ENCODE results near the gene PNPLA8. TPM values are rescaled to one million over a fixed set of nuclear protein-coding genes. Genes with fewer than 3 reads are reported as not detected.

Gene PNPLA8
- total RNA-seq, 1 donor from 2014 or later = 29.5 TPM

DNA sequence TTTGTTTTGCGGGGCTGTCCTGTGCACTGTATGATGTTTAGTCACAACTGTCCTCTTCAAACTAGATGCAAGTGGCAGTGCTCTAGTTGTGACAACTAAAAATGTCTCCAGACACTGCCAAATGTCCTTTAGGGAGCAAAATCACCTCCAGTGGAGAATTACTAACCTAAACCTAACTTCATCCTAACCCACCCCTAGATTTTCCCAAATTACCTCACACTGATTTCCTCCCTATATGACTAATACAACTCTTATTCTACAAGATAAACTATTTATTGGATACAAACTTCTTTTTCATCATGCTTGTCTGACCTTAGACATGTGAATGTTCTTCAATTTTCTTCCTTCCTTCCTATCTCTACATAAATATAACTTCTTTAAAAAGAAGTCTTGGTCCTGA, 26.4 kb downstream of the PNPLA8 start:
- Mint-ChIP-seq H3K4me3 (ENCODE audit: unreplicated experiment) (no peak overlapping the region), H3K27me3 (ENCODE audit: unreplicated experiment) (no peaks in the 10 kb centered on the region), H3K36me3 (ENCODE audit: unreplicated experiment) (peaks cover 24% of the 10 kb centered on the region), H3K27ac (ENCODE audit: unreplicated experiment) (no peak overlapping the region), H3K9me3 (ENCODE audit: unreplicated experiment) (no peaks in the 10 kb centered on the region), H3K4me1 (ENCODE audit: unreplicated experiment) (peaks cover 10% of the 10 kb centered on the region)
- no peak for DNase-seq (ENCODE audit: extremely low spot score, unreplicated experiment)
- TF ChIP-seq, protein P1, sequence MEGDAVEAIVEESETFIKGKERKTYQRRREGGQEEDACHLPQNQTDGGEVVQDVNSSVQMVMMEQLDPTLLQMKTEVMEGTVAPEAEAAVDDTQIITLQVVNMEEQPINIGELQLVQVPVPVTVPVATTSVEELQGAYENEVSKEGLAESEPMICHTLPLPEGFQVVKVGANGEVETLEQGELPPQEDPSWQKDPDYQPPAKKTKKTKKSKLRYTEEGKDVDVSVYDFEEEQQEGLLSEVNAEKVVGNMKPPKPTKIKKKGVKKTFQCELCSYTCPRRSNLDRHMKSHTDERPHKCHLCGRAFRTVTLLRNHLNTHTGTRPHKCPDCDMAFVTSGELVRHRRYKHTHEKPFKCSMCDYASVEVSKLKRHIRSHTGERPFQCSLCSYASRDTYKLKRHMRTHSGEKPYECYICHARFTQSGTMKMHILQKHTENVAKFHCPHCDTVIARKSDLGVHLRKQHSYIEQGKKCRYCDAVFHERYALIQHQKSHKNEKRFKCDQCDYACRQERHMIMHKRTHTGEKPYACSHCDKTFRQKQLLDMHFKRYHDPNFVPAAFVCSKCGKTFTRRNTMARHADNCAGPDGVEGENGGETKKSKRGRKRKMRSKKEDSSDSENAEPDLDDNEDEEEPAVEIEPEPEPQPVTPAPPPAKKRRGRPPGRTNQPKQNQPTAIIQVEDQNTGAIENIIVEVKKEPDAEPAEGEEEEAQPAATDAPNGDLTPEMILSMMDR (IDR thresholded peaks at IDR 0.05) = no peak

DNA sequence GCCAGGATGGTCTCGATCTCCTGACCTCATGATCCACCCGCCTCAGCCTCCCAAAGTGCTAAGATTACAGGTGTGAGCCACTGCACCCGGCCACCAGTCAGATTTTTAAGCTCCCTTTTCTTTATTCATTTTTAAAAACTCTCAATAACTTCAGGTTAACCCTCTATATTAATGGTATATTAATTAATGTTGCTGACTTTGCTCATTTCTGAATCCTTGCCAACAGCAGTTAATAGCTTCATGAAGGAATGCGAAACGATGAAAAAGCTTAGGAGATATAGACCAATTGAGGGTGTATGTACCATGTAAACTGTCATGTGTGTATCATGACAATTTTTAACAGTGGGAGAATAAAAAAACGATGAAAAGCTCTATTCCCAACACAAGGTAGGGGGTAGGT, 27.5 kb downstream of the PNPLA8 start:
- peaks cover 5% of the 10 kb centered on the region for H3K4me1 Mint-ChIP-seq (ENCODE audit: unreplicated experiment)
- no peaks in the 10 kb centered on the region for H3K27me3 Mint-ChIP-seq (ENCODE audit: unreplicated experiment)
- DNase-seq (ENCODE audit: extremely low spot score, unreplicated experiment) = no peak
- no peak overlapping the region for H3K27ac Mint-ChIP-seq (ENCODE audit: unreplicated experiment)
- TF ChIP-seq, protein P1 (IDR thresholded peaks at IDR 0.05) = no peak
- no peak overlapping the region for H3K4me3 Mint-ChIP-seq (ENCODE audit: unreplicated experiment)
- H3K9me3 Mint-ChIP-seq (ENCODE audit: unreplicated experiment) = no peaks in the 10 kb centered on the region
- peaks cover 27% of the 10 kb centered on the region for H3K36me3 Mint-ChIP-seq (ENCODE audit: unreplicated experiment)

DNA sequence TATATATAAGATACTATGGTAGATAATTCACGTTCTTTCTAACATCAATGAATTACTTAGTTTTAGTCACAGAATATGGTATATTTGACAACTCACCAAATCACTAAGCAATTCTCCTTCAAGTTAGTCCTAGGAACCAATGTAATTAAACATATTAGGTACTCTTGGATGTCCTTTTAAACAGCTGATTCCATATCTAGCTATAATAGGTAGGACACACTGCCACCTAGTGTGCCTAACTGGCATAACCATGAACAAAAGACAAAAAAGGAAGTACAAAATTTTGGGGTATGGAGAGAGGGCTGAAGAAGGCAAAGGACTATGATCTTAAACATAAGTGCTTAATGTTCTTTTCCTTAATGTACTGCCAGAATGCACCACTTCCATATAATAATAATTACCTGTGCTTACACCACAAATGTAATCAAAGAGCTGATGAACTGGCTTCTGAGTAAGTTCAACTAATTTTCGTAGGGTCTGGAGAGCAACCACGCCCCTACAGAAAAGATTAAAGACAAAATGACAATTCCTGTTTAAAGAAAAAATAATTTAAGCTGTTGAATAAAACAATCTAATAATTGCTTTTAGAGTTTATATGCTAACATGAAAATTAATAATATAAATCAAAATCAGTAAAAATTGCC, 28.7 kb downstream of the PNPLA8 start:
- Mint-ChIP-seq H3K27me3 (ENCODE audit: unreplicated experiment) (no peaks in the 10 kb centered on the region), H3K36me3 (ENCODE audit: unreplicated experiment) (peaks cover 27% of the 10 kb centered on the region), H3K9me3 (ENCODE audit: unreplicated experiment) (no peaks in the 10 kb centered on the region), H3K4me3 (ENCODE audit: unreplicated experiment) (no peak overlapping the region), H3K27ac (ENCODE audit: unreplicated experiment) (no peak overlapping the region), H3K4me1 (ENCODE audit: unreplicated experiment) (no peaks in the 10 kb centered on the region)
- DNase-seq (ENCODE audit: extremely low spot score, unreplicated experiment) = no peak
- TF ChIP-seq, protein P1 (IDR thresholded peaks at IDR 0.05) = peak; percentile 88

DNA sequence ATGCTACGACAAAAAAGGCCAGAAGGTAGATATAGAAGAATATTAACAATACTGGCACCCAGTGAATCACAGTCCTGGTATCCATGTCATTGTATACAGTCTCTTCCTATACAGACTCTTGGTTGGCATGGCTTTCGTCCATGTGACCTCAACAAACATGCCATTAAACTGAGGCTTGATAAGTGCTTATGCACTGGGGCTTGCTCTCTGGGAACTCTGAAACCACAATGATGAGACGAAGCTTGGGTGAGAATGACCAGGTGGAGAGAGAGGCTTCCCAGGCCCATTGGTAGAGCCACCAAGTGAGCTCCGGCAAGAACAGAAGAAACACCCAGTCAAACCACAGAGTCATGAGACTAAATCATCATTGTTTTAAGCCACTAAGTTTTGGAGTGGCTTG, 33.2 kb downstream of the PNPLA8 start:
- no peak for DNase-seq (ENCODE audit: extremely low spot score, unreplicated experiment)
- Mint-ChIP-seq H3K4me1 (ENCODE audit: unreplicated experiment) (no peaks in the 10 kb centered on the region), H3K9me3 (ENCODE audit: unreplicated experiment) (no peaks in the 10 kb centered on the region), H3K4me3 (ENCODE audit: unreplicated experiment) (no peak overlapping the region), H3K27ac (ENCODE audit: unreplicated experiment) (no peak overlapping the region), H3K27me3 (ENCODE audit: unreplicated experiment) (no peaks in the 10 kb centered on the region), H3K36me3 (ENCODE audit: unreplicated experiment) (peaks cover 19% of the 10 kb centered on the region)
- TF ChIP-seq, protein P1 (IDR thresholded peaks at IDR 0.05) = no peak

DNA sequence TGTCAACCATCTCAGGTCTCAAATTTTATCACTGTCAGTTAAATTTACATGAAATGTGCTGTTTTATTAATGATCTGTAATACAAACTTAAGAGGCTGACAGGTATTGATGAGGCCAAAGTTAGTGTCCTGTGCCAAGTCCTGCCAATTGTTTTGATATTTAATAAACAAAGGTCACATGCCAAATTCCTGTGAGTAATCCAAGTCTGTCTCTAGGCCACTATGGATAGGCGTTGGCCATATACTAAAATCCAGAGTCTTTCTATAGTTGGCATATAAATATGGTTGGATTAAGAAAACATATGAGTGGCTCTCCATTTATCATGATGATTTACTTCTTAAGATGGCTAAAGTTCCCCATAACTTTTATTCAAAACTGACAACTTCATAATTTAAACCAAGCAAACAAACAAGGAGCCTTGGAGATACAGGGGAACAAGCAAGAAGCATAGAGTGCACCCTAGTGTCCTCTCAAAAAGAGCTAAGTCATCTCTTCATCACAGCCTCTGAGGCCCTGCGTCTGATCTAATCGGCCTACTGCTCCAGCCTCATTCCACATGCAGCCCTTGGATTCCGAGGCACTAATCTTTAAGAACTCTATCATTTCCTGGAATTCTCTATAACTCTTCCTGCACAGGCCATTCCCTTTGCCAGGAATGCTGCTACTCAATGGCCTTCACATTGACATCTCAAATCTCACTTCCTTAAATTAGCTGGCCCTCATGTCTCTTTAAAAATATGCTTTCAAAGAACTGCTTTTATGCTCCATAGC, 37.0 kb downstream of the PNPLA8 start:
- DNase-seq (ENCODE audit: extremely low spot score, unreplicated experiment) = no peak
- no peak overlapping the region for H3K4me3 Mint-ChIP-seq (ENCODE audit: unreplicated experiment)

More for the DNA sequence above, 37.0 kb downstream of the PNPLA8 start:
- Mint-ChIP-seq H3K9me3 (ENCODE audit: unreplicated experiment) (no peaks in the 10 kb centered on the region), H3K4me1 (ENCODE audit: unreplicated experiment) (no peaks in the 10 kb centered on the region), H3K27ac (ENCODE audit: unreplicated experiment) (no peak overlapping the region), H3K36me3 (ENCODE audit: unreplicated experiment) (peaks cover 22% of the 10 kb centered on the region), H3K27me3 (ENCODE audit: unreplicated experiment) (no peaks in the 10 kb centered on the region)
- TF ChIP-seq, protein P1 (IDR thresholded peaks at IDR 0.05) = no peak
